ENCODE data around the gene PCBP3.
"Not testable (repeated sequence)": the region's sequence is repeated elsewhere in the genome, so short reads cannot be mapped to it uniquely, and the experiment has no call there.

The PCBP3 gene

GRCh38 chr21:45604681-45605080 lies 38.8 kb upstream of the PCBP3 start:
- not testable (repeated sequence) for H3K36me3 ChIP-seq (ENCODE audit: control insufficient read depth, insufficient read depth, low read length); H3K4me3 ChIP-seq (ENCODE audit: low read depth, low read length); H3K9me3 ChIP-seq (ENCODE audit: control insufficient read depth, insufficient read depth, low read length); H3K27me3 ChIP-seq (ENCODE audit: control insufficient read depth, insufficient read depth, low read length); H3K4me1 ChIP-seq (ENCODE audit: control insufficient read depth, insufficient read depth, low read length); H3K9ac ChIP-seq (ENCODE audit: low read depth, low read length)

GRCh38 chr21:45607021-45607908 lies 36.3 kb upstream of the PCBP3 start:
- H3K4me3 ChIP-seq (ENCODE audit: low read depth, low read length): no peak overlapping the region
- H3K27me3 ChIP-seq (ENCODE audit: control insufficient read depth, insufficient read depth, low read length): no peaks in the 10 kb centered on the region
- H3K9me3 ChIP-seq (ENCODE audit: control insufficient read depth, insufficient read depth, low read length): no peaks in the 10 kb centered on the region
- H3K4me1 ChIP-seq (ENCODE audit: control insufficient read depth, insufficient read depth, low read length): no peaks in the 10 kb centered on the region
- no peak overlapping the region for H3K9ac ChIP-seq (ENCODE audit: low read depth, low read length)
- H3K36me3 ChIP-seq (ENCODE audit: control insufficient read depth, insufficient read depth, low read length): no peaks in the 10 kb centered on the region

- Histone ChIP-seq H3K4me1 (ENCODE audit: control insufficient read depth, insufficient read depth, low read length) (no peaks in the 10 kb centered on the region), H3K9ac (ENCODE audit: low read depth, low read length) (no peak overlapping the region), H3K9me3 (ENCODE audit: control insufficient read depth, insufficient read depth, low read length) (no peaks in the 10 kb centered on the region), H3K36me3 (ENCODE audit: control insufficient read depth, insufficient read depth, low read length) (no peaks in the 10 kb centered on the region), H3K27me3 (ENCODE audit: control insufficient read depth, insufficient read depth, low read length) (no peaks in the 10 kb centered on the region), H3K4me3 (ENCODE audit: low read depth, low read length) (no peak overlapping the region)
Observed at GRCh38 chr21:45607909-45608295, 35.6 kb upstream of the PCBP3 start.

GRCh38 chr21:45608747-45609470 lies 34.6 kb upstream of the PCBP3 start:
- H3K4me3 ChIP-seq (ENCODE audit: low read depth, low read length); H3K4me1 ChIP-seq (ENCODE audit: control insufficient read depth, insufficient read depth, low read length); H3K9ac ChIP-seq (ENCODE audit: low read depth, low read length); H3K27me3 ChIP-seq (ENCODE audit: control insufficient read depth, insufficient read depth, low read length); H3K36me3 ChIP-seq (ENCODE audit: control insufficient read depth, insufficient read depth, low read length); H3K9me3 ChIP-seq (ENCODE audit: control insufficient read depth, insufficient read depth, low read length): not testable (repeated sequence)

- H3K36me3 ChIP-seq (ENCODE audit: control insufficient read depth, insufficient read depth, low read length); H3K4me1 ChIP-seq (ENCODE audit: control insufficient read depth, insufficient read depth, low read length); H3K9me3 ChIP-seq (ENCODE audit: control insufficient read depth, insufficient read depth, low read length); H3K27me3 ChIP-seq (ENCODE audit: control insufficient read depth, insufficient read depth, low read length); H3K4me3 ChIP-seq (ENCODE audit: low read depth, low read length); H3K9ac ChIP-seq (ENCODE audit: low read depth, low read length): not testable (repeated sequence)
Observed at GRCh38 chr21:45609616-45610015, 33.9 kb upstream of the PCBP3 start.

- Histone ChIP-seq H3K36me3 (ENCODE audit: control insufficient read depth, insufficient read depth, low read length) (no peaks in the 10 kb centered on the region), H3K9ac (ENCODE audit: low read depth, low read length) (no peak overlapping the region), H3K4me1 (ENCODE audit: control insufficient read depth, insufficient read depth, low read length) (no peaks in the 10 kb centered on the region), H3K27me3 (ENCODE audit: control insufficient read depth, insufficient read depth, low read length) (no peaks in the 10 kb centered on the region), H3K9me3 (ENCODE audit: control insufficient read depth, insufficient read depth, low read length) (no peaks in the 10 kb centered on the region), H3K4me3 (ENCODE audit: low read depth, low read length) (no peak overlapping the region)
Observed at GRCh38 chr21:45611296-45611695, 32.2 kb upstream of the PCBP3 start.

- H3K27me3 ChIP-seq (ENCODE audit: control insufficient read depth, insufficient read depth, low read length): no peaks in the 10 kb centered on the region
- H3K9ac ChIP-seq (ENCODE audit: low read depth, low read length): no peak overlapping the region
- H3K36me3 ChIP-seq (ENCODE audit: control insufficient read depth, insufficient read depth, low read length): no peaks in the 10 kb centered on the region
- H3K9me3 ChIP-seq (ENCODE audit: control insufficient read depth, insufficient read depth, low read length): no peaks in the 10 kb centered on the region
- no peaks in the 10 kb centered on the region for H3K4me1 ChIP-seq (ENCODE audit: control insufficient read depth, insufficient read depth, low read length)
- no peak overlapping the region for H3K4me3 ChIP-seq (ENCODE audit: low read depth, low read length)
Observed at GRCh38 chr21:45611939-45612664, 31.4 kb upstream of the PCBP3 start.

GRCh38 chr21:45612665-45613019 lies 30.9 kb upstream of the PCBP3 start:
- not testable (repeated sequence) for H3K4me1 ChIP-seq (ENCODE audit: control insufficient read depth, insufficient read depth, low read length); H3K9me3 ChIP-seq (ENCODE audit: control insufficient read depth, insufficient read depth, low read length); H3K36me3 ChIP-seq (ENCODE audit: control insufficient read depth, insufficient read depth, low read length); H3K27me3 ChIP-seq (ENCODE audit: control insufficient read depth, insufficient read depth, low read length); H3K4me3 ChIP-seq (ENCODE audit: low read depth, low read length); H3K9ac ChIP-seq (ENCODE audit: low read depth, low read length)

- H3K27me3 ChIP-seq (ENCODE audit: control insufficient read depth, insufficient read depth, low read length): no peaks in the 10 kb centered on the region
- H3K4me1 ChIP-seq (ENCODE audit: control insufficient read depth, insufficient read depth, low read length): no peaks in the 10 kb centered on the region
- no peak overlapping the region for H3K9ac ChIP-seq (ENCODE audit: low read depth, low read length)
- no peaks in the 10 kb centered on the region for H3K9me3 ChIP-seq (ENCODE audit: control insufficient read depth, insufficient read depth, low read length)
- no peaks in the 10 kb centered on the region for H3K36me3 ChIP-seq (ENCODE audit: control insufficient read depth, insufficient read depth, low read length)
- H3K4me3 ChIP-seq (ENCODE audit: low read depth, low read length): no peak overlapping the region
Observed at GRCh38 chr21:45613396-45613795, 30.1 kb upstream of the PCBP3 start.

- no peak overlapping the region for H3K9ac ChIP-seq (ENCODE audit: low read depth, low read length)
- no peaks in the 10 kb centered on the region for H3K36me3 ChIP-seq (ENCODE audit: control insufficient read depth, insufficient read depth, low read length)
- no peaks in the 10 kb centered on the region for H3K4me1 ChIP-seq (ENCODE audit: control insufficient read depth, insufficient read depth, low read length)
- H3K27me3 ChIP-seq (ENCODE audit: control insufficient read depth, insufficient read depth, low read length): no peaks in the 10 kb centered on the region
- H3K9me3 ChIP-seq (ENCODE audit: control insufficient read depth, insufficient read depth, low read length): no peaks in the 10 kb centered on the region
- no peak overlapping the region for H3K4me3 ChIP-seq (ENCODE audit: low read depth, low read length)
Observed at GRCh38 chr21:45613881-45614280, 29.6 kb upstream of the PCBP3 start.

GRCh38 chr21:45615145-45615711 lies 28.3 kb upstream of the PCBP3 start:
- Histone ChIP-seq H3K9me3 (ENCODE audit: control insufficient read depth, insufficient read depth, low read length) (no peaks in the 10 kb centered on the region), H3K36me3 (ENCODE audit: control insufficient read depth, insufficient read depth, low read length) (no peaks in the 10 kb centered on the region), H3K4me3 (ENCODE audit: low read depth, low read length) (no peak overlapping the region), H3K9ac (ENCODE audit: low read depth, low read length) (no peak overlapping the region), H3K27me3 (ENCODE audit: control insufficient read depth, insufficient read depth, low read length) (no peaks in the 10 kb centered on the region), H3K4me1 (ENCODE audit: control insufficient read depth, insufficient read depth, low read length) (no peaks in the 10 kb centered on the region)

Measured in iPS-15b (cell line).